Vagina (tissue), 2 donors: ENCODE data around the gene PLAGL1.

Experiments used
- CTCF ChIP-seq, 3 experiments: fragments of 450-650 bp in 2 of 3; fragments of 200-600 bp in 1 of 3; sonication (generic) in 1 of 3; IDR thresholded peaks; one replicate each; pipeline ENCODE4 v1.5.1; 2017 to 2019; ENCODE audit warnings: antibody characterized with exemption in 3 of 3, mild to moderate bottlenecking in 2 of 3, moderate library complexity in 2 of 3
- POLR2A ChIP-seq, 2 donors: fragments of 450-650 bp; IDR thresholded peaks; one replicate each; pipeline ENCODE4 v1.6.1; 2017; ENCODE audit warnings: antibody characterized with exemption in 2 of 2, mild to moderate bottlenecking in 2 of 2, moderate library complexity in 2 of 2
- POLR2AphosphoS5 ChIP-seq, 2 donors: sonication (generic); formaldehyde crosslinking; IDR thresholded peaks; one replicate each; pipeline ENCODE4 v1.9.0; 2017; ENCODE audit warnings: antibody characterized with exemption in 2 of 2, mild to moderate bottlenecking in 2 of 2, low read depth in 1 of 2; ENCODE audit not compliant: insufficient read depth in 1 of 2

GRCh38 chr6:144047688-144048087 lies 39.6 kb upstream of the PLAGL1 start:
- TF ChIP-seq CTCF (IDR thresholded peaks at IDR 0.05) (no peak), POLR2AphosphoS5 (IDR thresholded peaks at IDR 0.05; ENCODE audit: insufficient read depth in 1 of 2, low read depth in 1 of 2) (no peak), POLR2A (IDR thresholded peaks at IDR 0.05) (no peak)
